CD4-positive, alpha-beta T cell treated with Interleukin-15 for 1 hour (primary cell): ENCODE measurements around the gene YBX2.

Experiments used
- DNase-seq: peaks from one replicate; pipeline ENCODE4 v3.0.0-alpha.2; 2020

YBX2 gene

GRCh38 chr17:7241783-7242716 is 52.4 kb downstream of the YBX2 start, which contains the start of gene GABARAP:
TSS of gene GABARAP (minus strand) at chr17:7242449. CDS start at chr17:7242330, 119 bp downstream.
- peak; percentile 90 for DNase-seq

- DNase-seq = no peak
Measured at GRCh38 chr17:7241090-7241733, 53.2 kb downstream of the YBX2 start.

- DNase-seq = no peak
Measured at GRCh38 chr17:7240375-7240774, 54.1 kb downstream of the YBX2 start.

GRCh38 chr17:7239091-7240027 is 55.1 kb downstream of the YBX2 start, which contains the start of gene PHF23:
TSS of gene PHF23 (minus strand) at chr17:7239457. CDS start at chr17:7239279, 178 bp downstream.
- DNase-seq = peak; percentile 100

- peak; percentile 64 for DNase-seq
Measured at GRCh38 chr17:7238420-7239090, 55.9 kb downstream of the YBX2 start.
